H54 (cell line): Measurements from ENCODE around the gene UHRF1.
"Not testable (repeated sequence)": the region's sequence is repeated elsewhere in the genome, so short reads cannot be mapped to it uniquely, and the experiment has no call there.

Experiments
- DNase-seq: peaks from one replicate; pipeline ENCODE4 v3.0.0; 2011; ENCODE audit warnings: low spot score, mixed read lengths; ENCODE audit not compliant: insufficient read length
- FAIRE-seq: peaks from 3 replicates; lab custom pipeline; 2011; peaks lifted over from hg19 to GRCh38; lab: Jason Lieb, UNC
- POLR2A ChIP-seq: IDR thresholded peaks from 2 replicates; pipeline ENCODE4 v1.6.1; 2011; ENCODE audit warnings: low read depth, mild to moderate bottlenecking, low read length

UHRF1 gene

GRCh38 chr19:4969292-4969771 is 60.0 kb downstream of the UHRF1 start:
- DNase-seq (no peak), FAIRE-seq (no peak)
- TF ChIP-seq POLR2A: no peak

GRCh38 chr19:4969772-4970531 is 60.7 kb downstream of the UHRF1 start:
- no peak for TF ChIP-seq POLR2A
- DNase-seq: no peak
- FAIRE-seq: no peak

GRCh38 chr19:4970558-4971423 is 61.5 kb downstream of the UHRF1 start:
- TF ChIP-seq POLR2A: no peak
- FAIRE-seq: no peak
- no peak for DNase-seq

- TF ChIP-seq POLR2A: no peak
- FAIRE-seq: no peak
- DNase-seq: no peak
Measured at GRCh38 chr19:4971424-4971793, 62.1 kb downstream of the UHRF1 start.

- FAIRE-seq (no peak), DNase-seq (no peak)
- TF ChIP-seq POLR2A: no peak
Measured at GRCh38 chr19:4971816-4972495, 62.7 kb downstream of the UHRF1 start.

GRCh38 chr19:4972509-4973230 is 63.4 kb downstream of the UHRF1 start:
- DNase-seq: peak; percentile 87
- no peak for FAIRE-seq
- TF ChIP-seq POLR2A: no peak

- TF ChIP-seq POLR2A: no peak
- DNase-seq (no peak), FAIRE-seq (no peak)
Measured at GRCh38 chr19:4974880-4975469, 65.7 kb downstream of the UHRF1 start.

- DNase-seq, FAIRE-seq: not testable (repeated sequence)
Measured at GRCh38 chr19:4975601-4976000, 66.3 kb downstream of the UHRF1 start.

- no peak for TF ChIP-seq POLR2A
- FAIRE-seq (no peak), DNase-seq (no peak)
Measured at GRCh38 chr19:4976401-4977298, 67.3 kb downstream of the UHRF1 start.

GRCh38 chr19:4977299-4978174 is 68.2 kb downstream of the UHRF1 start:
- peak; percentile 59 for DNase-seq
- no peak for TF ChIP-seq POLR2A
- FAIRE-seq: no peak

GRCh38 chr19:4979211-4979807 is 70.0 kb downstream of the UHRF1 start:
- FAIRE-seq (no peak), DNase-seq (no peak)
- TF ChIP-seq POLR2A: no peak
